ENCODE data around the gene IRX4. TPM values are rescaled to one million over a fixed set of nuclear protein-coding genes. Genes with fewer than 3 reads are reported as not detected.

IRX4 gene
- total RNA-seq, 1 experiment from 2014 or later, result 16.5 TPM

DNA sequence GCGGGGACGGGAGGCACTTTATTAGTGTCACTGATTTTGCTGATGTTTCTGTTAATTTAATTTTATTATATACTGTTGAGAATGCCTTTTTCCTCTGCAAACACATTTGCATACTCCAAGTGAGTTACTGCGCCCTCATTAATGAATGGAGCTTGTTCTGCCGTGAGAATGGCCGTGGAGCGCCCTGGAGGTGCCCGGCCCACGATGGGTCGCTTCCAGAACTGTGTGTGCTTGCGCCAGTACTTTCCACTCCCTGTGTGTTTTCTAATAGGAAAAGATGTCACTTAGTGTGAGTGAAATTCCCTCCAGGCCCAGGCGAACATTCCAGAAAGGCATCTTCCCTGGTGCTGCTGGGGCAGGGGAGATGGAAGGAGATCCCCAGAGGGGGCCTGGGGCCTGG is 51.5 kb downstream of the IRX4 start (continued):
- TF ChIP-seq, protein P1, sequence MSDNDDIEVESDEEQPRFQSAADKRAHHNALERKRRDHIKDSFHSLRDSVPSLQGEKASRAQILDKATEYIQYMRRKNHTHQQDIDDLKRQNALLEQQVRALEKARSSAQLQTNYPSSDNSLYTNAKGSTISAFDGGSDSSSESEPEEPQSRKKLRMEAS (IDR thresholded peaks at IDR 0.05), result no peak
- no peak for TF ChIP-seq SIN3A (IDR thresholded peaks at IDR 0.05; ENCODE audit: low read depth)
- no peak for TF ChIP-seq ZFX (IDR thresholded peaks at IDR 0.05)
- TF ChIP-seq, protein P2, sequence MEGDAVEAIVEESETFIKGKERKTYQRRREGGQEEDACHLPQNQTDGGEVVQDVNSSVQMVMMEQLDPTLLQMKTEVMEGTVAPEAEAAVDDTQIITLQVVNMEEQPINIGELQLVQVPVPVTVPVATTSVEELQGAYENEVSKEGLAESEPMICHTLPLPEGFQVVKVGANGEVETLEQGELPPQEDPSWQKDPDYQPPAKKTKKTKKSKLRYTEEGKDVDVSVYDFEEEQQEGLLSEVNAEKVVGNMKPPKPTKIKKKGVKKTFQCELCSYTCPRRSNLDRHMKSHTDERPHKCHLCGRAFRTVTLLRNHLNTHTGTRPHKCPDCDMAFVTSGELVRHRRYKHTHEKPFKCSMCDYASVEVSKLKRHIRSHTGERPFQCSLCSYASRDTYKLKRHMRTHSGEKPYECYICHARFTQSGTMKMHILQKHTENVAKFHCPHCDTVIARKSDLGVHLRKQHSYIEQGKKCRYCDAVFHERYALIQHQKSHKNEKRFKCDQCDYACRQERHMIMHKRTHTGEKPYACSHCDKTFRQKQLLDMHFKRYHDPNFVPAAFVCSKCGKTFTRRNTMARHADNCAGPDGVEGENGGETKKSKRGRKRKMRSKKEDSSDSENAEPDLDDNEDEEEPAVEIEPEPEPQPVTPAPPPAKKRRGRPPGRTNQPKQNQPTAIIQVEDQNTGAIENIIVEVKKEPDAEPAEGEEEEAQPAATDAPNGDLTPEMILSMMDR (IDR thresholded peaks at IDR 0.05 in 2 of 3, conservative IDR thresholded peaks at IDR 0.05 in 1 of 3; ENCODE audit: borderline replicate concordance in 1 of 3, insufficient read depth in 1 of 3, low read depth in 2 of 3, low read length in 2 of 3), result no peak

GRCh38 chr5:1830571-1831228 is 52.0 kb downstream of the IRX4 start:
- Histone ChIP-seq H3K27me3 (ENCODE audit: insufficient read depth, low read length) (no peaks in the 10 kb centered on the region), H3K9me2 (ENCODE audit: insufficient read depth) (no peaks in the 10 kb centered on the region), H3K4me3 (replicated peaks in 1 of 2; ENCODE audit: low read depth in 1 of 2, low read length in 2 of 2) (no peak overlapping the region), H3K27ac (ENCODE audit: low read depth, low read length) (no peak overlapping the region), H3K9ac (ENCODE audit: low read length) (no peak overlapping the region), H3K4me2 (ENCODE audit: low read length) (no peak overlapping the region), H3K79me2 (ENCODE audit: insufficient read depth, low read length) (no peaks in the 10 kb centered on the region), H3K4me1 (ENCODE audit: control insufficient read depth in 1 of 2, insufficient read depth in 2 of 2, low read length in 2 of 2) (no peaks in the 10 kb centered on the region), H3K36me3 (ENCODE audit: control insufficient read depth in 1 of 2, insufficient read depth in 2 of 2, low read length in 2 of 2) (no peaks in the 10 kb centered on the region; a peak in 2 of 4 replicates), H2AFZ (ENCODE audit: low read depth, low read length, poor library complexity, severe bottlenecking) (no peak overlapping the region), H4K20me1 (ENCODE audit: insufficient read depth) (no peaks in the 10 kb centered on the region), H3K9me3 (ENCODE audit: control insufficient read depth in 1 of 2, insufficient read depth in 1 of 2, low read depth in 1 of 2, low read length in 2 of 2) (no peaks in the 10 kb centered on the region)
- ChIA-PET POLR2A (no interaction called here), RAD21 (ENCODE audit: low non-redundant PET in 1 of 2, low total read pairs in 2 of 2, uncharacterized antibody in 2 of 2, unreplicated experiment in 2 of 2) (no interaction called here), CTCF (no interaction called here)
- no peak for TF ChIP-seq EGR1 (IDR thresholded peaks at IDR 0.05; ENCODE audit: low read depth)
- TF ChIP-seq RAD21 (IDR thresholded peaks at IDR 0.05; ENCODE audit: low read depth), result no peak
- TF ChIP-seq EZH2 (IDR thresholded peaks at IDR 0.05), result no peak
- TF ChIP-seq SP1 (IDR thresholded peaks at IDR 0.05; ENCODE audit: low read depth), result no peak
- TF ChIP-seq SRF (IDR thresholded peaks at IDR 0.05; ENCODE audit: low read depth), result no peak
- TF ChIP-seq ZFX (IDR thresholded peaks at IDR 0.05), result no peak
- TF ChIP-seq POLR2A (IDR thresholded peaks at IDR 0.05; ENCODE audit: borderline replicate concordance, extremely low read depth, insufficient read depth, insufficient read length), result no peak
- TF ChIP-seq, protein P3, sequence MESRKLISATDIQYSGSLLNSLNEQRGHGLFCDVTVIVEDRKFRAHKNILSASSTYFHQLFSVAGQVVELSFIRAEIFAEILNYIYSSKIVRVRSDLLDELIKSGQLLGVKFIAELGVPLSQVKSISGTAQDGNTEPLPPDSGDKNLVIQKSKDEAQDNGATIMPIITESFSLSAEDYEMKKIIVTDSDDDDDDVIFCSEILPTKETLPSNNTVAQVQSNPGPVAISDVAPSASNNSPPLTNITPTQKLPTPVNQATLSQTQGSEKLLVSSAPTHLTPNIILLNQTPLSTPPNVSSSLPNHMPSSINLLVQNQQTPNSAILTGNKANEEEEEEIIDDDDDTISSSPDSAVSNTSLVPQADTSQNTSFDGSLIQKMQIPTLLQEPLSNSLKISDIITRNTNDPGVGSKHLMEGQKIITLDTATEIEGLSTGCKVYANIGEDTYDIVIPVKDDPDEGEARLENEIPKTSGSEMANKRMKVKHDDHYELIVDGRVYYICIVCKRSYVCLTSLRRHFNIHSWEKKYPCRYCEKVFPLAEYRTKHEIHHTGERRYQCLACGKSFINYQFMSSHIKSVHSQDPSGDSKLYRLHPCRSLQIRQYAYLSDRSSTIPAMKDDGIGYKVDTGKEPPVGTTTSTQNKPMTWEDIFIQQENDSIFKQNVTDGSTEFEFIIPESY (IDR thresholded peaks at IDR 0.05; ENCODE audit: extremely low read depth, insufficient replicate concordance, low read length), result no peak
- TF ChIP-seq TCF7L2 (IDR thresholded peaks at IDR 0.05; ENCODE audit: borderline replicate concordance, extremely low read depth, insufficient read depth, insufficient read length), result no peak
- TF ChIP-seq CEBPB (IDR thresholded peaks at IDR 0.05; ENCODE audit: low read depth), result no peak
- TF ChIP-seq POLR2AphosphoS5 (IDR thresholded peaks at IDR 0.05; ENCODE audit: low read depth, low read length), result no peak
- intact Hi-C loops (cut with micrococcal nuclease), result no loop called here
- no peak for DNase-seq (ENCODE audit: low read depth, low spot score)
- no TSS peak for BruUV-seq (replicated peaks)
- ATAC-seq, result no peak

Data from HCT116 (cell line).